ENCODE data around the gene FIS1. TPM values are rescaled to one million over a fixed set of nuclear protein-coding genes. Genes with fewer than 3 reads are reported as not detected.
A peak's percentile ranks its signal among the peaks of the same experiment; 100 is the strongest.

The FIS1 gene
- total and polyA plus RNA-seq, 4 experiments from 2014 or later, result 100 to 198 (median 145) TPM

GRCh38 chr7:101241443-101242349 is 3.2 kb downstream of the FIS1 start:
- Histone ChIP-seq H3K9me3 (ENCODE audit: control insufficient read depth in 1 of 2, low read length in 2 of 2) (no peaks in the 10 kb centered on the region), H3K36me3 (ENCODE audit: insufficient read depth, low read length) (peaks cover 34% of the 10 kb centered on the region), H3K4me1 (ENCODE audit: insufficient read depth, low read length) (peaks cover 24% of the 10 kb centered on the region), H3K27ac (ENCODE audit: low read depth, low read length) (no peak overlapping the region), H3K4me3 (ENCODE audit: low read length in 2 of 2) (no peak overlapping the region), H3K27me3 (ENCODE audit: insufficient read depth, low read length) (no peaks in the 10 kb centered on the region)
- ChIA-PET POLR2A (ENCODE audit: partially characterized antibody) (interaction anchor here (0.7 to 2.4 kb wide), 3 partner anchors 24 to 978 kb away, joined by 4 to 9 read pairs (median 4); partner anchors contain the start of genes PLOD3 and ZNHIT1), CTCF (ENCODE audit: partially characterized antibody) (interaction anchor here (0.8 to 5.8 kb wide), 6 partner anchors 17 to 98 kb away, joined by 3 to 105 read pairs (median 6); partner anchors contain the start of genes PLOD3 and ZNHIT1)
- Mint-ChIP-seq H3K4me1 (peaks cover 10 to 41% (median 20%) of the 10 kb centered on the region in 4 donors), H3K27me3 (no peaks in the 10 kb centered on the region), H3K27ac (peak overlapping the region in 1 of 7 donors; percentile 35), H3K9me3 (no peaks in the 10 kb centered on the region), H3K36me3 (peaks cover 4 to 25% of the 10 kb centered on the region in 2 donors), H3K4me3 (no peak overlapping the region)
- intact Hi-C loops (cut with micrococcal nuclease), result no loop called here
- no peak for DNase-seq

- Histone ChIP-seq H3K27me3 (ENCODE audit: insufficient read depth, low read length) (no peaks in the 10 kb centered on the region), H3K4me3 (ENCODE audit: low read length in 2 of 2) (no peak overlapping the region), H3K4me1 (ENCODE audit: insufficient read depth, low read length) (peaks cover 24% of the 10 kb centered on the region), H3K9me3 (ENCODE audit: control insufficient read depth in 1 of 2, low read length in 2 of 2) (no peaks in the 10 kb centered on the region), H3K36me3 (ENCODE audit: insufficient read depth, low read length) (peaks cover 34% of the 10 kb centered on the region), H3K27ac (ENCODE audit: low read depth, low read length) (no peak overlapping the region)
- Mint-ChIP-seq H3K27ac (peak overlapping the region in 1 of 7 donors; percentile 19), H3K4me3 (no peak overlapping the region), H3K4me1 (peaks cover 10 to 41% (median 20%) of the 10 kb centered on the region in 4 donors), H3K27me3 (no peaks in the 10 kb centered on the region), H3K9me3 (no peaks in the 10 kb centered on the region), H3K36me3 (peaks cover 4 to 29% of the 10 kb centered on the region in 2 donors)
- CTCF ChIA-PET (ENCODE audit: partially characterized antibody), result interaction anchor here (0.8 to 5.8 kb wide), 4 partner anchors 23 to 63 kb away, joined by 3 to 105 read pairs (median 4); partner anchors contain the start of genes PLOD3 and ZNHIT1
- POLR2A ChIA-PET (ENCODE audit: partially characterized antibody), result interaction anchor here (2.4 kb wide), 1 partner anchor 23 kb away, joined by 9 read pairs; the partner anchor contains the start of genes PLOD3 and ZNHIT1
- DNase-seq, result no peak
- intact Hi-C loops (cut with micrococcal nuclease), result no loop called here
Observed at GRCh38 chr7:101241015-101241363, 3.9 kb downstream of the FIS1 start.

GRCh38 chr7:101240226-101241014 is 4.5 kb downstream of the FIS1 start:
- no peaks in the 10 kb centered on the region for H3K27me3 Mint-ChIP-seq
- H3K4me1 ChIP-seq (ENCODE audit: insufficient read depth, low read length), result peaks cover 20% of the 10 kb centered on the region
- H3K27ac ChIP-seq (ENCODE audit: low read depth, low read length), result no peak overlapping the region
- ChIA-PET CTCF (ENCODE audit: partially characterized antibody) (interaction anchor here (1.2 kb wide), 1 partner anchor 63 kb away, joined by 4 read pairs; no protein-coding TSS in a partner anchor), POLR2A (ENCODE audit: partially characterized antibody) (interaction anchor here (2.4 kb wide), 1 partner anchor 23 kb away, joined by 9 read pairs; the partner anchor contains the start of genes PLOD3 and ZNHIT1)
- no peak for DNase-seq
- intact Hi-C loops (cut with micrococcal nuclease), result no loop called here
- H3K4me3 Mint-ChIP-seq, result no peak overlapping the region
- no peaks in the 10 kb centered on the region for H3K9me3 Mint-ChIP-seq
- H3K4me3 ChIP-seq (ENCODE audit: low read length in 2 of 2), result no peak overlapping the region
- peaks cover 8 to 36% (median 16%) of the 10 kb centered on the region in 4 donors for H3K4me1 Mint-ChIP-seq
- no peaks in the 10 kb centered on the region for H3K27me3 ChIP-seq (ENCODE audit: insufficient read depth, low read length)
- H3K36me3 Mint-ChIP-seq, result peaks cover 4 to 28% of the 10 kb centered on the region in 2 donors
- no peaks in the 10 kb centered on the region for H3K9me3 ChIP-seq (ENCODE audit: control insufficient read depth in 1 of 2, low read length in 2 of 2)
- peaks cover 34% of the 10 kb centered on the region for H3K36me3 ChIP-seq (ENCODE audit: insufficient read depth, low read length)
- peak overlapping the region in 2 of 7 donors; percentile 19 to 35 for H3K27ac Mint-ChIP-seq

- Histone ChIP-seq H3K4me1 (ENCODE audit: insufficient read depth, low read length) (peaks cover 15% of the 10 kb centered on the region), H3K9me3 (ENCODE audit: control insufficient read depth in 1 of 2, low read length in 2 of 2) (no peaks in the 10 kb centered on the region), H3K36me3 (ENCODE audit: insufficient read depth, low read length) (peaks cover 34% of the 10 kb centered on the region), H3K27me3 (ENCODE audit: insufficient read depth, low read length) (no peaks in the 10 kb centered on the region), H3K27ac (ENCODE audit: low read depth, low read length) (no peak overlapping the region), H3K4me3 (ENCODE audit: low read length in 2 of 2) (no peak overlapping the region)
- no peak for DNase-seq
- ChIA-PET POLR2A (ENCODE audit: partially characterized antibody) (no interaction called here), CTCF (ENCODE audit: partially characterized antibody) (no interaction called here)
- Mint-ChIP-seq H3K27ac (peak overlapping the region in 1 of 7 donors; percentile 35), H3K9me3 (no peaks in the 10 kb centered on the region), H3K4me1 (peaks cover 7 to 30% (median 11%) of the 10 kb centered on the region in 4 donors), H3K36me3 (peaks cover 4 to 25% of the 10 kb centered on the region in 2 donors), H3K4me3 (no peak overlapping the region), H3K27me3 (no peaks in the 10 kb centered on the region)
- intact Hi-C loops (cut with micrococcal nuclease), result no loop called here
Observed at GRCh38 chr7:101239951-101240220, 5.0 kb downstream of the FIS1 start.

- intact Hi-C loops (cut with micrococcal nuclease), result no loop called here
- Mint-ChIP-seq H3K4me1 (peaks cover 7 to 25% (median 9%) of the 10 kb centered on the region in 4 donors), H3K27ac (no peak overlapping the region), H3K36me3 (peaks cover 4 to 19% of the 10 kb centered on the region in 2 donors), H3K4me3 (no peak overlapping the region), H3K9me3 (no peaks in the 10 kb centered on the region), H3K27me3 (no peaks in the 10 kb centered on the region)
- H3K27ac ChIP-seq (ENCODE audit: low read depth, low read length), result no peak overlapping the region
- H3K9me3 ChIP-seq (ENCODE audit: control insufficient read depth in 1 of 2, low read length in 2 of 2), result no peaks in the 10 kb centered on the region
- ChIA-PET CTCF (ENCODE audit: partially characterized antibody) (no interaction called here), POLR2A (ENCODE audit: partially characterized antibody) (interaction anchor here (0.7 kb wide), 1 partner anchor 19 kb away, joined by 3 read pairs; no protein-coding TSS in a partner anchor)
- no peak overlapping the region for H3K4me3 ChIP-seq (ENCODE audit: low read length in 2 of 2)
- no peak for DNase-seq
- peaks cover 15% of the 10 kb centered on the region for H3K4me1 ChIP-seq (ENCODE audit: insufficient read depth, low read length)
- H3K36me3 ChIP-seq (ENCODE audit: insufficient read depth, low read length), result peaks cover 34% of the 10 kb centered on the region
- no peaks in the 10 kb centered on the region for H3K27me3 ChIP-seq (ENCODE audit: insufficient read depth, low read length)
Observed at GRCh38 chr7:101239191-101239950, 5.5 kb downstream of the FIS1 start.

- H3K36me3 ChIP-seq (ENCODE audit: insufficient read depth, low read length), result peaks cover 34% of the 10 kb centered on the region
- intact Hi-C loops (cut with micrococcal nuclease), result no loop called here
- CTCF ChIA-PET (ENCODE audit: partially characterized antibody), result interaction anchor here (1.4 kb wide), 1 partner anchor 13 kb away, joined by 4 read pairs; no protein-coding TSS in a partner anchor
Observed at GRCh38 chr7:101238226-101239182, 6.4 kb downstream of the FIS1 start.

More at GRCh38 chr7:101238226-101239182, 6.4 kb downstream of the FIS1 start:
- Histone ChIP-seq H3K27ac (ENCODE audit: low read depth, low read length) (no peak overlapping the region), H3K4me1 (ENCODE audit: insufficient read depth, low read length) (peaks cover 8% of the 10 kb centered on the region), H3K27me3 (ENCODE audit: insufficient read depth, low read length) (no peaks in the 10 kb centered on the region), H3K9me3 (ENCODE audit: control insufficient read depth in 1 of 2, low read length in 2 of 2) (no peaks in the 10 kb centered on the region), H3K4me3 (ENCODE audit: low read length in 2 of 2) (no peak overlapping the region)
- Mint-ChIP-seq H3K4me3 (no peak overlapping the region), H3K4me1 (peaks cover 1 to 17% (median 3%) of the 10 kb centered on the region in 4 donors), H3K27ac (no peak overlapping the region), H3K9me3 (no peaks in the 10 kb centered on the region), H3K36me3 (peaks cover 4 to 17% of the 10 kb centered on the region in 2 donors), H3K27me3 (no peaks in the 10 kb centered on the region)
- DNase-seq, result no peak
- POLR2A ChIA-PET (ENCODE audit: partially characterized antibody), result interaction anchor here (1.4 to 2.0 kb wide), 2 partner anchors 12 to 14 kb away, joined by 4 to 6 read pairs; no protein-coding TSS in a partner anchor
